SK-MEL-5 (cell line): ENCODE measurements around the gene DOK3. TPM values are rescaled to one million over a fixed set of nuclear protein-coding genes. Genes with fewer than 3 reads are reported as not detected.

Experiments used
- DNase-seq: peaks from one replicate; pipeline ENCODE4 v3.0.0-alpha.2; 2016; ENCODE audit warnings: low read depth, low spot score
- in situ Hi-C: cut with HindIII; loops from 2 replicates; pipeline ENCODE4 v1.10.0; 2016; ENCODE audit warnings: low sequenced_read_pairs, high pct_unique_total_duplicates, low pct_unique_long_range_greater_than_20kb
- total RNA-seq: library from RNA; depleted of rRNA; stranded (reverse); fragments of >200 nt; shearing (Covaris generic); gene quantifications from 2 replicates; pipeline ENCODE4 v1.2.3, GENCODE V29; 2014

DOK3 gene
- total RNA-seq, 1 experiment from 2014 or later = 2.0 TPM

GRCh38 chr5:177520271-177520670 is 10.6 kb upstream of the DOK3 start:
- in situ Hi-C loops = no loop called here

GRCh38 chr5:177519463-177520235 is 10.0 kb upstream of the DOK3 start:
- DNase-seq = no peak
- in situ Hi-C loops = no loop called here

More at GRCh38 chr5:177520271-177520670, 10.6 kb upstream of the DOK3 start:
- no peak for DNase-seq

GRCh38 chr5:177516601-177517568 is 7.3 kb upstream of the DOK3 start, which contains the start of gene DDX41:
TSS of gene DDX41 (minus strand) at chr5:177516961. CDS start at chr5:177516945, 16 bp downstream.
- peak; percentile 98 for DNase-seq
- in situ Hi-C loops = no loop called here

- DNase-seq = no peak
- in situ Hi-C loops = no loop called here
Measured at GRCh38 chr5:177515580-177515979, 6.0 kb upstream of the DOK3 start.

- no peak for DNase-seq
- in situ Hi-C loops = no loop called here
Measured at GRCh38 chr5:177514541-177514940, 4.9 kb upstream of the DOK3 start.

- DNase-seq = no peak
- in situ Hi-C loops = no loop called here
Measured at GRCh38 chr5:177513500-177513899, 3.9 kb upstream of the DOK3 start.

- in situ Hi-C loops = no loop called here
- no peak for DNase-seq
Measured at GRCh38 chr5:177512736-177513380, 3.2 kb upstream of the DOK3 start.

- no peak for DNase-seq
- in situ Hi-C loops = no loop called here
Measured at GRCh38 chr5:177511796-177512675, 2.4 kb upstream of the DOK3 start.

- no peak for DNase-seq
Measured at GRCh38 chr5:177511181-177511580, 1.6 kb upstream of the DOK3 start.

GRCh38 chr5:177510567-177511053 is 984 bp upstream of the DOK3 start:
- no peak for DNase-seq
- in situ Hi-C loops = no loop called here

More at GRCh38 chr5:177511181-177511580, 1.6 kb upstream of the DOK3 start:
- in situ Hi-C loops = no loop called here

- in situ Hi-C loops = no loop called here
- peak; percentile 25 for DNase-seq
Measured at GRCh38 chr5:177509991-177510566, 453 bp upstream of the DOK3 start.

- no peak for DNase-seq
- in situ Hi-C loops = no loop called here
Measured at GRCh38 chr5:177508837-177509236, 789 bp downstream of the DOK3 start.

GRCh38 chr5:177508221-177508611 is 1.4 kb downstream of the DOK3 start:
- in situ Hi-C loops = no loop called here
- DNase-seq = no peak

- in situ Hi-C loops = no loop called here
- no peak for DNase-seq
Measured at GRCh38 chr5:177507596-177508220, 1.9 kb downstream of the DOK3 start.

GRCh38 chr5:177507165-177507564 is 2.5 kb downstream of the DOK3 start:
- peak; percentile 50 for DNase-seq
- in situ Hi-C loops = no loop called here

GRCh38 chr5:177505075-177505474 is 4.6 kb downstream of the DOK3 start:
- no peak for DNase-seq
- in situ Hi-C loops = no loop called here
